Measurements from ENCODE around the gene ERC2.

DNA sequence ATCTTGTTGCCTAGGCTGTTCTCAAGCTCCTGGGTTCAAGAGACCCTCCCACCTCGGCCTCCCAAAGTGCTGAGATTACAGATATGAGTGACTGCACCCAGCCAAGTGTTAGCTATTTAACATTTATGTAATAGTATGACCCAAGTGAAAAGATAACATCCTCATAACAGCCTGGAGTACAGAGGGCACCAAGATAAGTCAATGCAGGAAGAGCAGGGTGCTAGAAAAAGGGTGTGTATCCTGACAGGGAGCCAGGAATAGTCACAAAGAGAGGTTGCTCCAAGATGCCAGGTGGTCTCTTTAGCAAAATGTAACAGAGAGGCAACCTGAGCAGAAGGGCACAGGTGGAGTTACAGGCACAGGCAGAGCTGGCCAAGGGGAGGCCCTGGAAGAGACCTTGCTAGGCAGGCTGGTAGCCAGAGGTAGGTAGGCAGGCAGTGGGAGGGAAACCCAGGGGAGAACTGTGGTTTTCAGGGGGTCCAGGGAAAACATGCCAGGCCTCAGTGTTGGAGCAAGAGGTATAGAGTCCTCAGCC, 277.4 kb downstream of the ERC2 start:
- TF ChIP-seq, protein P1, sequence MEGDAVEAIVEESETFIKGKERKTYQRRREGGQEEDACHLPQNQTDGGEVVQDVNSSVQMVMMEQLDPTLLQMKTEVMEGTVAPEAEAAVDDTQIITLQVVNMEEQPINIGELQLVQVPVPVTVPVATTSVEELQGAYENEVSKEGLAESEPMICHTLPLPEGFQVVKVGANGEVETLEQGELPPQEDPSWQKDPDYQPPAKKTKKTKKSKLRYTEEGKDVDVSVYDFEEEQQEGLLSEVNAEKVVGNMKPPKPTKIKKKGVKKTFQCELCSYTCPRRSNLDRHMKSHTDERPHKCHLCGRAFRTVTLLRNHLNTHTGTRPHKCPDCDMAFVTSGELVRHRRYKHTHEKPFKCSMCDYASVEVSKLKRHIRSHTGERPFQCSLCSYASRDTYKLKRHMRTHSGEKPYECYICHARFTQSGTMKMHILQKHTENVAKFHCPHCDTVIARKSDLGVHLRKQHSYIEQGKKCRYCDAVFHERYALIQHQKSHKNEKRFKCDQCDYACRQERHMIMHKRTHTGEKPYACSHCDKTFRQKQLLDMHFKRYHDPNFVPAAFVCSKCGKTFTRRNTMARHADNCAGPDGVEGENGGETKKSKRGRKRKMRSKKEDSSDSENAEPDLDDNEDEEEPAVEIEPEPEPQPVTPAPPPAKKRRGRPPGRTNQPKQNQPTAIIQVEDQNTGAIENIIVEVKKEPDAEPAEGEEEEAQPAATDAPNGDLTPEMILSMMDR (conservative IDR thresholded peaks at IDR 0.05 in 1 of 2, IDR thresholded peaks at IDR 0.05 in 1 of 2; ENCODE audit: low read depth in 1 of 2, low read length in 2 of 2), result no peak
- TF ChIP-seq EZH2 (IDR thresholded peaks at IDR 0.05; ENCODE audit: low read length, missing control alignments), result no peak

All from fibroblast of lung (primary cell).